HCT116 (cell line): ENCODE measurements around the gene FGFRL1. TPM values are rescaled to one million over a fixed set of nuclear protein-coding genes. Genes with fewer than 3 reads are reported as not detected.

Experiments
- ATAC-seq: fragments of 200-7000 bp; cut with Tn5 transposase; 2 replicates; pipeline ENCODE4 v1.9.1; 2020; ENCODE audit warnings: mild to moderate bottlenecking, moderate library complexity
- BruUV-seq: library from RNA; stranded (reverse); fragments of 400-500 nt; replicated peaks from 2 replicates; lab custom pipeline; 2021; lab: Mats Ljungman, UMichigan
- CTCF ChIA-PET: fragments of 300-600 bp; sonication (Branson Sonifier 250); formaldehyde crosslinking; loops from one replicate; lab custom pipeline; 2021; ENCODE audit warnings: antibody characterized with exemption; lab: Charles Lee
- POLR2A ChIA-PET: fragments of 300-600, 350-600 bp; sonication (Branson Sonifier 250); formaldehyde crosslinking; loops from one replicate; lab custom pipeline; 2021; ENCODE audit warnings: antibody characterized with exemption; lab: Charles Lee
- RAD21 ChIA-PET, 2 experiments: fragments of 300-600 bp; sonication (Branson Sonifier 250); formaldehyde crosslinking; loops; one replicate each; lab custom pipeline; 2023; ENCODE audit warnings: low total read pairs in 2 of 2; ENCODE audit not compliant: uncharacterized antibody in 2 of 2, unreplicated experiment in 2 of 2, low non-redundant PET in 1 of 2; lab: Charles Lee
- DNase-seq: peaks from one replicate; pipeline ENCODE4 v3.0.0-alpha.2; 2010; ENCODE audit warnings: low read depth, low spot score
- H2AFZ ChIP-seq: fragments of 200-600 bp; shearing (Covaris generic), sonication (generic); 2 replicates; pipeline ENCODE4 v1.6.1; 2017; ENCODE audit warnings: low read depth, mixed run types, mixed read lengths, antibody characterized with exemption, low read length; ENCODE audit not compliant: poor library complexity, severe bottlenecking
- H3K27ac ChIP-seq: 2 replicates; pipeline ENCODE4 v1.5.1; 2012; ENCODE audit warnings: low read depth, low read length
- H3K27me3 ChIP-seq: fragments of 200-600 bp; sonication (generic); 2 replicates; pipeline ENCODE4 v1.6.1; 2016; ENCODE audit warnings: mixed run types, low read length, mixed read lengths; ENCODE audit not compliant: insufficient read depth
- H3K36me3 ChIP-seq, 2 experiments: fragments of 200-500 bp in 1 of 2; fragments of 200-600 bp in 1 of 2; sonication (Bioruptor generic) in 1 of 2; sonication (generic) in 1 of 2; 2 replicates each; pipeline versions ENCODE4 v1.5.1 to v1.6.1; 2014 to 2016; ENCODE audit warnings: low read length in 2 of 2, inconsistent platforms in 1 of 2, mixed read lengths in 1 of 2, mixed run types in 1 of 2; ENCODE audit not compliant: insufficient read depth in 2 of 2, control insufficient read depth in 1 of 2
- H3K4me1 ChIP-seq, 2 experiments: fragments of 200-600 bp in 1 of 2; sonication (generic) in 1 of 2; 2 replicates each; pipeline versions ENCODE4 v1.5.1 to v1.6.1; 2012 to 2017; ENCODE audit warnings: low read length in 2 of 2, inconsistent platforms in 1 of 2, mild to moderate bottlenecking in 1 of 2, mixed read lengths in 1 of 2, mixed run types in 1 of 2, moderate library complexity in 1 of 2; ENCODE audit not compliant: insufficient read depth in 2 of 2, control insufficient read depth in 1 of 2
- H3K4me2 ChIP-seq: fragments of 200-600 bp; sonication (generic); 2 replicates; pipeline ENCODE4 v1.6.1; 2017; ENCODE audit warnings: mixed run types, low read length, mixed read lengths
- H3K4me3 ChIP-seq, 2 experiments: fragments of 200-600 bp in 1 of 2; sonication (generic) in 1 of 2; replicated peaks in 1 of 2; 2 replicates each; pipeline ENCODE4 v1.5.1; 2011 to 2016; ENCODE audit warnings: low read length in 2 of 2, control low read depth in 1 of 2, low read depth in 1 of 2, mild to moderate bottlenecking in 1 of 2, mixed read lengths in 1 of 2, mixed run types in 1 of 2
- H3K79me2 ChIP-seq: fragments of 200-600 bp; sonication (generic); 2 replicates; pipeline ENCODE4 v1.6.1; 2017; ENCODE audit warnings: mild to moderate bottlenecking, mixed run types, low read length, moderate library complexity, mixed read lengths; ENCODE audit not compliant: insufficient read depth
- H3K9ac ChIP-seq: fragments of 200-600 bp; sonication (generic); 2 replicates; pipeline ENCODE4 v1.6.1; 2016; ENCODE audit warnings: low read length, mixed read lengths
- H3K9me2 ChIP-seq: fragments of 200-600 bp; sonication (generic), shearing (Covaris generic); 2 replicates; pipeline ENCODE4 v1.6.1; 2017; ENCODE audit warnings: mixed run types, mild to moderate bottlenecking, moderate library complexity; ENCODE audit not compliant: insufficient read depth
- H3K9me3 ChIP-seq, 2 experiments: fragments of 200-500 bp in 1 of 2; fragments of 200-600 bp in 1 of 2; sonication (Bioruptor generic) in 1 of 2; sonication (generic) in 1 of 2; 2 replicates each; pipeline ENCODE4 v1.6.1; 2014 to 2017; ENCODE audit warnings: low read length in 2 of 2, mixed read lengths in 2 of 2, inconsistent platforms in 1 of 2, low read depth in 1 of 2, mild to moderate bottlenecking in 1 of 2, mixed run types in 1 of 2, moderate library complexity in 1 of 2; ENCODE audit not compliant: control insufficient read depth in 1 of 2, insufficient read depth in 1 of 2
- H4K20me1 ChIP-seq: fragments of 200-600 bp; sonication (generic), shearing (Covaris generic); 2 replicates; pipeline ENCODE4 v1.6.1; 2017; ENCODE audit warnings: mixed run types, mild to moderate bottlenecking, moderate library complexity; ENCODE audit not compliant: insufficient read depth
- CBX3 ChIP-seq: IDR thresholded peaks from 2 replicates; pipeline ENCODE4 v1.6.1; 2012; ENCODE audit warnings: low read depth
- CEBPB ChIP-seq: IDR thresholded peaks from 2 replicates; pipeline ENCODE4 v1.6.1; 2012; ENCODE audit warnings: low read depth
- EGR1 ChIP-seq: IDR thresholded peaks from 2 replicates; pipeline ENCODE4 v1.6.1; 2012; ENCODE audit warnings: low read depth
- ELF1 ChIP-seq: IDR thresholded peaks from 2 replicates; pipeline ENCODE4 v1.6.1; 2012; ENCODE audit warnings: low read depth, borderline replicate concordance
- EZH2 ChIP-seq: fragments of 200-600 bp; sonication (generic); IDR thresholded peaks from 2 replicates; pipeline ENCODE4 v1.6.1; 2017; ENCODE audit warnings: antibody characterized with exemption, mixed run types
- EZH2phosphoT487 ChIP-seq: fragments of 200-600 bp; IDR thresholded peaks from 2 replicates; pipeline ENCODE4 v1.6.1; 2018; ENCODE audit warnings: antibody characterized with exemption, borderline replicate concordance
- FOSL1 ChIP-seq: IDR thresholded peaks from 2 replicates; pipeline ENCODE4 v1.6.1; 2012; ENCODE audit warnings: low read depth
- JUND ChIP-seq: IDR thresholded peaks from 2 replicates; pipeline ENCODE4 v1.6.1; 2012
- POLR2A ChIP-seq: IDR thresholded peaks from 2 replicates; pipeline ENCODE4 v1.7.0; 2011; ENCODE audit warnings: borderline replicate concordance; ENCODE audit not compliant: insufficient read depth, insufficient read length; ENCODE audit errors: extremely low read depth
- POLR2AphosphoS5 ChIP-seq: IDR thresholded peaks from 2 replicates; pipeline ENCODE4 v1.6.1; 2011; ENCODE audit warnings: mild to moderate bottlenecking, low read depth, low read length, moderate library complexity
- SIN3A ChIP-seq: IDR thresholded peaks from 2 replicates; pipeline ENCODE4 v1.6.1; 2012; ENCODE audit warnings: low read depth
- SP1 ChIP-seq: IDR thresholded peaks from 2 replicates; pipeline ENCODE4 v1.6.1; 2012; ENCODE audit warnings: low read depth
- SRF ChIP-seq: IDR thresholded peaks from 2 replicates; pipeline ENCODE4 v1.6.1; 2012; ENCODE audit warnings: low read depth
- TCF7L2 ChIP-seq: IDR thresholded peaks from 2 replicates; pipeline ENCODE4 v1.7.0; 2011; ENCODE audit warnings: borderline replicate concordance, inconsistent platforms; ENCODE audit not compliant: insufficient read depth, insufficient read length; ENCODE audit errors: extremely low read depth
- YY1 ChIP-seq: IDR thresholded peaks from 2 replicates; pipeline ENCODE4 v1.6.1; 2011; ENCODE audit warnings: low read length, low read depth, moderate library complexity, mild to moderate bottlenecking; ENCODE audit not compliant: insufficient replicate concordance; ENCODE audit errors: extremely low read depth
- ZFX ChIP-seq: fragments of 450-650 bp; IDR thresholded peaks from 2 replicates; pipeline ENCODE4 v1.6.1; 2017
- intact Hi-C: fragments of 100-400 bp; cut with micrococcal nuclease; formaldehyde crosslinking; loops from 2 replicates; pipeline ENCODE4 v1.10.0; 2022
- total RNA-seq: library from RNA; stranded (reverse); gene quantifications from one replicate; pipeline ENCODE4 v1.2.1, GENCODE V29; 2021; ENCODE audit not compliant: unreplicated experiment
- TF ChIP-seq, protein P1 (sequence below): IDR thresholded peaks from 2 replicates; pipeline ENCODE4 v1.6.1; 2012
- TF ChIP-seq, protein P2 (sequence below), 3 experiments: fragments of 200-600 bp in 1 of 3; sonication (generic) in 1 of 3; IDR thresholded peaks in 2 of 3; conservative IDR thresholded peaks in 1 of 3; 2 replicates each; pipeline ENCODE4 v1.5.1; 2012 to 2017; ENCODE audit warnings: low read depth in 2 of 3, low read length in 2 of 3, antibody characterized with exemption in 1 of 3, borderline replicate concordance in 1 of 3, control low read depth in 1 of 3, mild to moderate bottlenecking in 1 of 3, mixed read lengths in 1 of 3, mixed run types in 1 of 3, moderate library complexity in 1 of 3; ENCODE audit not compliant: insufficient read depth in 1 of 3
- TF ChIP-seq, protein P3 (sequence below): IDR thresholded peaks from 2 replicates; pipeline ENCODE4 v1.6.1; 2011; ENCODE audit warnings: mild to moderate bottlenecking, low read length, moderate library complexity; ENCODE audit not compliant: insufficient replicate concordance; ENCODE audit errors: extremely low read depth

FGFRL1 gene
- total RNA-seq, 1 experiment from 2014 or later = 91.1 TPM

DNA sequence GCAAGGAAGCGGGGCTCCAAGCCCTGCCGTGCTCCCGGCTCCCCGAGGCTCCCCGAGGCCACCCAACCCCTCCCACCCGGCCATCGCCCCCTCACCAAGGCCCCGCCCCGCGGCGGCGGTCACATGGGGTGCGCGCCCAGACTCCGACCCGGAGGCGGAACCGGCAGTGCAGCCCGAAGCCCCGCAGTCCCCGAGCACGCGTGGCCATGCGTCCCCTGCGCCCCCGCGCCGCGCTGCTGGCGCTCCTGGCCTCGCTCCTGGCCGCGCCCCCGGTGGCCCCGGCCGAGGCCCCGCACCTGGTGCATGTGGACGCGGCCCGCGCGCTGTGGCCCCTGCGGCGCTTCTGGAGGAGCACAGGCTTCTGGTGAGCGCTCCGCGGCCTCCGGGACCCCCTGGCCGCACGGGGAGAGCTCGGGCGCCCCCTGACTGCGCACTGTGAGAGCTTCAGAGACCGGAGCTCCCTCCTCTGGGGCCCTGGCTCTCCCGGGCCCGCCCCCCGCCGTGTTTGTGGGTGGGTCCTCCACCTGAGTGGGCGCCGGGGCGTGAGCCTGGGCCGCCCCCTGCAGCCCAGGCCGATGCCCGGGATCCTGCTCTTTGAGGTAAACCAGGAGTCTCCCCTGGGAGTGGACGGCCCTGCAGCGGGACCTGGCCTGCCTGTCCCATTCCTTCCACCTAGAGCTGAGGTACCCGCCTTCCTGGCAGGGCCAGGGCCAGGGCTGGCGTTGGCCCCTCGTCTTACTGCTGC lies 24.4 kb upstream of the FGFRL1 start, which contains the start of gene IDUA:
Gene IDUA, plus strand, starts transcription at position 166 of the 745 bp plus-strand sequence. Its CDS starts 41 bp downstream, at position 207.
- peaks cover 10 to 39% of the 10 kb centered on the region in 2 experiments for H3K4me1 ChIP-seq
- no peaks in the 10 kb centered on the region for H3K79me2 ChIP-seq
- no peaks in the 10 kb centered on the region for H3K27me3 ChIP-seq
- BruUV-seq = no TSS peak
- H4K20me1 ChIP-seq = no peaks in the 10 kb centered on the region
- RAD21 ChIA-PET = interaction anchor here (0.6 to 1.0 kb wide), 4 partner anchors 24 to 244 kb away, joined by 3 to 4 read pairs (median 4); no protein-coding TSS in a partner anchor
- peak within 1 kb of the TSS; percentile 70 for H3K9ac ChIP-seq
- CTCF ChIA-PET = interaction anchor here (0.7 to 1.3 kb wide), 6 partner anchors 24 to 384 kb away, joined by 3 to 7 read pairs (median 3); partner anchors contain the start of genes FGFRL1, GAK and TMEM175
- POLR2A ChIA-PET = no interaction called here
- peak within 1 kb of the TSS; percentile 88 for H3K27ac ChIP-seq
- peak; percentile 82 for ATAC-seq
- peak within 1 kb of the TSS; percentile 56 for H2AFZ ChIP-seq
- H3K4me3 ChIP-seq = peak within 1 kb of the TSS; percentile 67 to 71
- no peaks in the 10 kb centered on the region for H3K9me3 ChIP-seq
- H3K9me2 ChIP-seq = no peaks in the 10 kb centered on the region
- DNase-seq = peak; percentile 61
- no peaks in the 10 kb centered on the region for H3K36me3 ChIP-seq
- intact Hi-C loops = loop anchor here (2.0 to 10.0 kb wide), 3 partner anchors 14 to 382 kb away; partner anchors contain the start of gene DGKQ
- TF ChIP-seq, protein P1, sequence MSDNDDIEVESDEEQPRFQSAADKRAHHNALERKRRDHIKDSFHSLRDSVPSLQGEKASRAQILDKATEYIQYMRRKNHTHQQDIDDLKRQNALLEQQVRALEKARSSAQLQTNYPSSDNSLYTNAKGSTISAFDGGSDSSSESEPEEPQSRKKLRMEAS = no peak
- peak; percentile 72; the same call in 1 of the 2 replicates for TF ChIP-seq ZFX
- TF ChIP-seq POLR2AphosphoS5 = peak; percentile 83
- TF ChIP-seq CEBPB = no peak
- TF ChIP-seq, protein P2, sequence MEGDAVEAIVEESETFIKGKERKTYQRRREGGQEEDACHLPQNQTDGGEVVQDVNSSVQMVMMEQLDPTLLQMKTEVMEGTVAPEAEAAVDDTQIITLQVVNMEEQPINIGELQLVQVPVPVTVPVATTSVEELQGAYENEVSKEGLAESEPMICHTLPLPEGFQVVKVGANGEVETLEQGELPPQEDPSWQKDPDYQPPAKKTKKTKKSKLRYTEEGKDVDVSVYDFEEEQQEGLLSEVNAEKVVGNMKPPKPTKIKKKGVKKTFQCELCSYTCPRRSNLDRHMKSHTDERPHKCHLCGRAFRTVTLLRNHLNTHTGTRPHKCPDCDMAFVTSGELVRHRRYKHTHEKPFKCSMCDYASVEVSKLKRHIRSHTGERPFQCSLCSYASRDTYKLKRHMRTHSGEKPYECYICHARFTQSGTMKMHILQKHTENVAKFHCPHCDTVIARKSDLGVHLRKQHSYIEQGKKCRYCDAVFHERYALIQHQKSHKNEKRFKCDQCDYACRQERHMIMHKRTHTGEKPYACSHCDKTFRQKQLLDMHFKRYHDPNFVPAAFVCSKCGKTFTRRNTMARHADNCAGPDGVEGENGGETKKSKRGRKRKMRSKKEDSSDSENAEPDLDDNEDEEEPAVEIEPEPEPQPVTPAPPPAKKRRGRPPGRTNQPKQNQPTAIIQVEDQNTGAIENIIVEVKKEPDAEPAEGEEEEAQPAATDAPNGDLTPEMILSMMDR (IDR thresholded peaks at IDR 0.05 in 2 of 3, conservative IDR thresholded peaks at IDR 0.05 in 1 of 3; ENCODE audit: borderline replicate concordance in 1 of 3, insufficient read depth in 1 of 3, low read depth in 2 of 3, low read length in 2 of 3) = peak in 2 of 3 experiments; percentile 49 to 67; a peak in 4 of 6 replicates
- TF ChIP-seq TCF7L2 = peak; percentile 8
- TF ChIP-seq EZH2 = no peak
- TF ChIP-seq EZH2phosphoT487 = no peak
- TF ChIP-seq CBX3 = no peak
- TF ChIP-seq EGR1 = no peak
- no peak for TF ChIP-seq SIN3A
- no peak for TF ChIP-seq ELF1
- no peak for TF ChIP-seq SP1
- TF ChIP-seq POLR2A = peak; percentile 54
- TF ChIP-seq YY1 = no peak
- TF ChIP-seq SRF = no peak
- no peak for TF ChIP-seq JUND
- no peak for TF ChIP-seq FOSL1
- TF ChIP-seq, protein P3, sequence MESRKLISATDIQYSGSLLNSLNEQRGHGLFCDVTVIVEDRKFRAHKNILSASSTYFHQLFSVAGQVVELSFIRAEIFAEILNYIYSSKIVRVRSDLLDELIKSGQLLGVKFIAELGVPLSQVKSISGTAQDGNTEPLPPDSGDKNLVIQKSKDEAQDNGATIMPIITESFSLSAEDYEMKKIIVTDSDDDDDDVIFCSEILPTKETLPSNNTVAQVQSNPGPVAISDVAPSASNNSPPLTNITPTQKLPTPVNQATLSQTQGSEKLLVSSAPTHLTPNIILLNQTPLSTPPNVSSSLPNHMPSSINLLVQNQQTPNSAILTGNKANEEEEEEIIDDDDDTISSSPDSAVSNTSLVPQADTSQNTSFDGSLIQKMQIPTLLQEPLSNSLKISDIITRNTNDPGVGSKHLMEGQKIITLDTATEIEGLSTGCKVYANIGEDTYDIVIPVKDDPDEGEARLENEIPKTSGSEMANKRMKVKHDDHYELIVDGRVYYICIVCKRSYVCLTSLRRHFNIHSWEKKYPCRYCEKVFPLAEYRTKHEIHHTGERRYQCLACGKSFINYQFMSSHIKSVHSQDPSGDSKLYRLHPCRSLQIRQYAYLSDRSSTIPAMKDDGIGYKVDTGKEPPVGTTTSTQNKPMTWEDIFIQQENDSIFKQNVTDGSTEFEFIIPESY = no peak
- H3K4me2 ChIP-seq = peak within 1 kb of the TSS; percentile 96
